HepG2 (cell line): ENCODE data around the gene EFNA2. TPM values are rescaled to one million over a fixed set of nuclear protein-coding genes. Genes with fewer than 3 reads are reported as not detected.
A peak's percentile ranks its signal among the peaks of the same experiment; 100 is the strongest.

Source experiments
- ATAC-seq: fragments of 200-7000 bp; cut with Tn5 transposase; 3 replicates; pipeline ENCODE4 v1.9.1; 2020; ENCODE audit warnings: mild to moderate bottlenecking, moderate library complexity
- BruUV-seq: library from RNA; stranded (reverse); fragments of 400-500 nt; replicated peaks from 2 replicates; lab custom pipeline; 2021; lab: Mats Ljungman, UMichigan
- CTCF ChIA-PET: fragments of 300-600 bp; formaldehyde crosslinking; extraction: SDS; loops from one replicate; lab custom pipeline; 2021; ENCODE audit warnings: low total read pairs, inconsistent platforms, low intra/inter-chr PET ratio; lab: Yijun Ruan, JAX
- POLR2A ChIA-PET: fragments of 350-600 bp; sonication (Branson Sonifier 250); formaldehyde crosslinking; loops from one replicate; lab custom pipeline; 2020; ENCODE audit warnings: antibody characterized with exemption, inconsistent platforms; lab: Yijun Ruan, JAX
- DNase-seq: peaks from one replicate; pipeline ENCODE4 v3.0.0-alpha.2; 2015; ENCODE audit warnings: low spot score
- FAIRE-seq: peaks from 3 replicates; lab custom pipeline; 2011; peaks lifted over from hg19 to GRCh38; lab: Jason Lieb, UNC
- H2AFZ ChIP-seq: one replicate; pipeline ENCODE4 v1.6.1; 2011; ENCODE audit warnings: low read length, inconsistent platforms
- H3K27ac ChIP-seq: fragments of 300-600 bp; 3 replicates; pipeline ENCODE4 v1.8.0; 2011; ENCODE audit warnings: mixed run types, mild to moderate bottlenecking, mixed read lengths, low read length, inconsistent platforms; ENCODE audit not compliant: insufficient read depth; ENCODE audit errors: extremely low read length
- H3K27me3 ChIP-seq, 2 experiments: fragments of 200-600 bp in 1 of 2; 2 replicates in 1 of 2; 3 replicates in 1 of 2; pipeline versions ENCODE4 v1.6.0 to v1.8.0; 2011; ENCODE audit warnings: low read length in 2 of 2, mild to moderate bottlenecking in 2 of 2, moderate library complexity in 2 of 2, inconsistent platforms in 1 of 2; ENCODE audit not compliant: insufficient read depth in 2 of 2, control insufficient read depth in 1 of 2
- H3K36me3 ChIP-seq, 2 experiments: fragments of 200-600 bp in 1 of 2; replicated peaks in 1 of 2; 2 replicates in 1 of 2; 3 replicates in 1 of 2; pipeline versions ENCODE4 v1.5.1 to v1.8.0; 2011; ENCODE audit warnings: low read length in 2 of 2, inconsistent platforms in 1 of 2; ENCODE audit not compliant: insufficient read depth in 2 of 2, control insufficient read depth in 1 of 2
- H3K4me1 ChIP-seq: 2 replicates; pipeline ENCODE4 v1.5.1; 2012; ENCODE audit warnings: low read length, inconsistent platforms; ENCODE audit not compliant: insufficient read depth
- H3K4me2 ChIP-seq: 2 replicates; pipeline ENCODE4 v1.6.0; 2011; ENCODE audit warnings: low read depth, low read length, inconsistent platforms
- H3K4me3 ChIP-seq, 3 experiments: fragments of 200-600 bp in 1 of 3; sonication (generic), shearing (Covaris generic) in 1 of 3; replicated peaks in 1 of 3; 2 replicates each; pipeline ENCODE4 v1.5.1; 2011 to 2016; ENCODE audit warnings: low read length in 3 of 3, inconsistent platforms in 2 of 3, low read depth in 2 of 3, mild to moderate bottlenecking in 2 of 3, control low read depth in 1 of 3, mixed read lengths in 1 of 3; ENCODE audit not compliant: insufficient read depth in 1 of 3
- H3K79me2 ChIP-seq: one replicate; pipeline ENCODE4 v1.6.1; 2011; ENCODE audit warnings: low read length, inconsistent platforms; ENCODE audit not compliant: insufficient read depth
- H3K9ac ChIP-seq: 2 replicates; pipeline ENCODE4 v1.6.0; 2011; ENCODE audit warnings: mild to moderate bottlenecking, low read depth, low read length, inconsistent platforms; ENCODE audit not compliant: insufficient read depth
- H3K9me3 ChIP-seq: 2 replicates; pipeline ENCODE4 v1.5.1; 2012; ENCODE audit warnings: mild to moderate bottlenecking, low read length
- H4K20me1 ChIP-seq: 2 replicates; pipeline ENCODE4 v1.6.0; 2011; ENCODE audit warnings: inconsistent platforms, mild to moderate bottlenecking, low read length, moderate library complexity; ENCODE audit not compliant: insufficient read depth
- CERS6 ChIP-seq: sonication (generic); formaldehyde crosslinking; IDR thresholded peaks from 2 replicates; pipeline ENCODE4 v1.5.0; 2020; ENCODE audit warnings: missing genetic modification reagents
- MLX ChIP-seq: IDR thresholded peaks from 2 replicates; pipeline ENCODE4 v1.6.1; 2016
- POLR2A ChIP-seq, 2 experiments: IDR thresholded peaks; 2 replicates each; pipeline ENCODE4 v1.6.1; 2011; ENCODE audit warnings: low read depth in 2 of 2, low read length in 2 of 2, mild to moderate bottlenecking in 1 of 2, moderate library complexity in 1 of 2; ENCODE audit not compliant: insufficient read depth in 1 of 2
- REST ChIP-seq, 2 experiments: IDR thresholded peaks; 2 replicates each; pipeline ENCODE4 v1.6.1; 2011 to 2012; ENCODE audit warnings: low read length in 2 of 2, borderline replicate concordance in 1 of 2, low read depth in 1 of 2, mild to moderate bottlenecking in 1 of 2, moderate library complexity in 1 of 2
- RXRA ChIP-seq: sonication (generic); formaldehyde crosslinking; IDR thresholded peaks from 2 replicates; pipeline ENCODE4 v1.5.1; 2020; ENCODE audit warnings: missing genetic modification reagents
- SRSF9 ChIP-seq: fragments of 200-400 bp; formaldehyde crosslinking; IDR thresholded peaks from 2 replicates; pipeline ENCODE4 v1.6.1; 2018; ENCODE audit warnings: borderline replicate concordance, mild to moderate bottlenecking, low read depth, low read length; ENCODE audit not compliant: insufficient read depth, poor library complexity, severe bottlenecking
- TAF1 ChIP-seq: sonication (generic); formaldehyde crosslinking; IDR thresholded peaks from 2 replicates; pipeline ENCODE4 v1.4.0; 2020; ENCODE audit warnings: missing genetic modification reagents
- ZBTB20 ChIP-seq: sonication (generic); formaldehyde crosslinking; IDR thresholded peaks from 2 replicates; pipeline ENCODE4 v1.8.1; 2023; ENCODE audit warnings: missing genetic modification reagents, low read depth, mild to moderate bottlenecking, borderline replicate concordance
- ZBTB46 ChIP-seq: sonication (generic); formaldehyde crosslinking; IDR thresholded peaks from 2 replicates; pipeline ENCODE4 v1.4.0; 2020; ENCODE audit warnings: mild to moderate bottlenecking, missing genetic modification reagents, borderline replicate concordance
- ZNF580 ChIP-seq: IDR thresholded peaks from 2 replicates; pipeline ENCODE4 v1.6.1; 2016; ENCODE audit warnings: low read depth, borderline replicate concordance
- ZNF598 ChIP-seq: sonication (generic); formaldehyde crosslinking; IDR thresholded peaks from 2 replicates; pipeline ENCODE4 v1.5.1; 2020; ENCODE audit warnings: mild to moderate bottlenecking, missing genetic modification reagents, borderline replicate concordance
- ZNF660 ChIP-seq: sonication (generic); formaldehyde crosslinking; IDR thresholded peaks from 2 replicates; pipeline ENCODE4 v1.5.1; 2020; ENCODE audit warnings: mild to moderate bottlenecking, low read depth, missing genetic modification reagents, borderline replicate concordance
- ZNF749 ChIP-seq: sonication (generic); formaldehyde crosslinking; IDR thresholded peaks from 2 replicates; pipeline ENCODE4 v1.8.0; 2022; ENCODE audit warnings: mild to moderate bottlenecking, missing genetic modification reagents, moderate library complexity, borderline replicate concordance
- WGBS: methylation state at CpG from one replicate; pipeline ENCODE4 v1.1.6; 2017; ENCODE audit warnings: low lambda C conversion rate; 5-methylcytosine and 5-hydroxymethylcytosine counted together
- in situ Hi-C: cut with HindIII; loops from 2 replicates; pipeline ENCODE4 v1.10.0; 2017; ENCODE audit warnings: low pct_unique_long_range_greater_than_20kb; ENCODE audit not compliant: extremely low pct_ligation_motif_present
- intact Hi-C: fragments of 100-400 bp; cut with micrococcal nuclease; formaldehyde crosslinking; loops from one replicate; pipeline ENCODE4 v1.10.0; 2022; ENCODE audit not compliant: unreplicated experiment
- polyA plus RNA-seq, 8 experiments: library from polyadenylated mRNA; depleted of rRNA in 3 of 8; stranded (reverse) in 7 of 8; unstranded in 1 of 8; fragments of >200 nt; fragmentation: Illumina TruSeq in 4 of 8; extraction: Trizol in 4 of 8; gene quantifications; 2 replicates each; pipeline versions ENCODE4 v1.2.1 to v1.2.3, GENCODE V29; 2011 to 2016; ENCODE audit warnings: low read depth in 4 of 8, missing spikeins in 1 of 8, mixed read lengths in 1 of 8; ENCODE audit not compliant: insufficient read depth in 1 of 8
- total RNA-seq, 5 experiments: library from RNA; depleted of rRNA; stranded (reverse); fragments of >200 nt; fragmentation: Illumina TruSeq; extraction: Trizol; gene quantifications; 2 replicates each; pipeline ENCODE4 v1.2.3, GENCODE V29; 2016; ENCODE audit warnings: low read depth in 1 of 5

EFNA2 gene
- total and polyA plus RNA-seq, 2 of the 13 experiments (the other 11 are each of a cell fraction or from before 2014, with no cell fraction given): 6.0 to 9.9 TPM

GRCh38 chr19:1290703-1291651 lies 5.3 kb downstream of the EFNA2 start:
- H3K4me1 ChIP-seq: peaks cover 61% of the 10 kb centered on the region
- FAIRE-seq: peak; percentile 18
- WGBS: 28% methylated on average over 3 of the region's 40 CpGs
- BruUV-seq: no TSS peak
- peak overlapping the region; percentile 91 for H3K27ac ChIP-seq
- H3K9ac ChIP-seq: peak overlapping the region; percentile 76
- peaks cover 0 to 3% of the 10 kb centered on the region in 2 experiments; a peak in 2 of 5 replicates for H3K36me3 ChIP-seq
- peak; percentile 76 for DNase-seq
- H3K4me2 ChIP-seq: peak overlapping the region; percentile 89
- no peaks in the 10 kb centered on the region for H3K9me3 ChIP-seq
- POLR2A ChIA-PET: interaction anchor here (0.6 to 1.8 kb wide), 14 partner anchors 7 to 83 kb away, joined by 3 to 15 read pairs (median 3); partner anchors contain the start of genes CIRBP and FAM174C
- CTCF ChIA-PET: no interaction called here
- H2AFZ ChIP-seq: no peak overlapping the region
- H3K4me3 ChIP-seq: peak overlapping the region; percentile 61 to 75 (median 63)
- no peaks in the 10 kb centered on the region for H4K20me1 ChIP-seq
- intact Hi-C loops: no loop called here
- no peaks in the 10 kb centered on the region; a peak in 1 of 5 replicates for H3K27me3 ChIP-seq
- in situ Hi-C loops: no loop called here
- ATAC-seq: peak; percentile 71
- H3K79me2 ChIP-seq: peaks cover 50% of the 10 kb centered on the region
- TF ChIP-seq RXRA (CRISPR knock-in tag): peak; percentile 93
- TF ChIP-seq TAF1 (CRISPR knock-in tag): peak; percentile 65; the same call in 1 of the 2 replicates
- TF ChIP-seq REST (IDR thresholded peaks at IDR 0.05; ENCODE audit: borderline replicate concordance in 1 of 2, low read depth in 1 of 2, low read length in 2 of 2): peak in 1 of 2 experiments; percentile 30; a peak in 1 of 4 replicates
- TF ChIP-seq ZNF660: 0 out of 2 replicates have a peak, but pooled peaks have one; percentile 46
- TF ChIP-seq ZNF580 (CRISPR knock-in tag): 0 out of 2 replicates have a peak, but pooled peaks have one; percentile 63
- peak; percentile 72; the same call in 1 of the 2 replicates for TF ChIP-seq ZNF749
- no peak for TF ChIP-seq CERS6 (CRISPR knock-in tag)
- TF ChIP-seq POLR2A (IDR thresholded peaks at IDR 0.05; ENCODE audit: insufficient read depth in 1 of 2, low read depth in 2 of 2, low read length in 2 of 2): peak; percentile 61 to 65
- peak; percentile 23; the same call in 1 of the 2 replicates for TF ChIP-seq ZBTB20 (CRISPR knock-in tag)
- 0 out of 2 replicates have a peak, but pooled peaks have one; percentile 27 for TF ChIP-seq ZNF598 (CRISPR knock-in tag)
- TF ChIP-seq ZBTB46 (CRISPR knock-in tag): no peak
- TF ChIP-seq MLX (CRISPR knock-in tag): 0 out of 2 replicates have a peak, but pooled peaks have one; percentile 15
- TF ChIP-seq SRSF9: no peak
